GM15510 (cell line): ENCODE measurements around the gene ZNF594.

Experiments
- POLR2A ChIP-seq: IDR thresholded peaks from 3 replicates; pipeline ENCODE4 v1.6.1; 2011; ENCODE audit warnings: borderline replicate concordance; ENCODE audit not compliant: insufficient read length; ENCODE audit errors: extremely low read depth

The ZNF594 gene

GRCh38 chr17:5138616-5139457 lies 52.8 kb downstream of the ZNF594 start:
- no peak for TF ChIP-seq POLR2A

- TF ChIP-seq POLR2A: no peak
Observed at GRCh38 chr17:5135726-5136579, 55.7 kb downstream of the ZNF594 start.

GRCh38 chr17:5133311-5133710 lies 58.4 kb downstream of the ZNF594 start:
- no peak for TF ChIP-seq POLR2A

- no peak for TF ChIP-seq POLR2A
Observed at GRCh38 chr17:5131146-5131715, 60.4 kb downstream of the ZNF594 start.
